Hematopoietic multipotent progenitor cell treated with erythropoietin and hydrocortisone succinate and interleukin-3 and kit ligand, for 17 days (in vitro differentiated cells): ENCODE measurements around the gene GBP1.
"Not testable (repeated sequence)": the region's sequence is repeated elsewhere in the genome, so short reads cannot be mapped to it uniquely, and the experiment has no call there.

ENCODE experiments used
- DNase-seq: peaks from one replicate; pipeline ENCODE4 v3.0.0-alpha.2; 2015; ENCODE audit warnings: low spot score

The GBP1 gene, protein sequence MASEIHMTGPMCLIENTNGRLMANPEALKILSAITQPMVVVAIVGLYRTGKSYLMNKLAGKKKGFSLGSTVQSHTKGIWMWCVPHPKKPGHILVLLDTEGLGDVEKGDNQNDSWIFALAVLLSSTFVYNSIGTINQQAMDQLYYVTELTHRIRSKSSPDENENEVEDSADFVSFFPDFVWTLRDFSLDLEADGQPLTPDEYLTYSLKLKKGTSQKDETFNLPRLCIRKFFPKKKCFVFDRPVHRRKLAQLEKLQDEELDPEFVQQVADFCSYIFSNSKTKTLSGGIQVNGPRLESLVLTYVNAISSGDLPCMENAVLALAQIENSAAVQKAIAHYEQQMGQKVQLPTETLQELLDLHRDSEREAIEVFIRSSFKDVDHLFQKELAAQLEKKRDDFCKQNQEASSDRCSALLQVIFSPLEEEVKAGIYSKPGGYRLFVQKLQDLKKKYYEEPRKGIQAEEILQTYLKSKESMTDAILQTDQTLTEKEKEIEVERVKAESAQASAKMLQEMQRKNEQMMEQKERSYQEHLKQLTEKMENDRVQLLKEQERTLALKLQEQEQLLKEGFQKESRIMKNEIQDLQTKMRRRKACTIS

GRCh38 chr1:89065079-89065868 lies at the start of gene GBP1:
Gene GBP1 (minus strand): TSS chr1:89065208. CDS start chr1:89063234, 1,974 bp downstream.
- DNase-seq: no peak

DNA sequence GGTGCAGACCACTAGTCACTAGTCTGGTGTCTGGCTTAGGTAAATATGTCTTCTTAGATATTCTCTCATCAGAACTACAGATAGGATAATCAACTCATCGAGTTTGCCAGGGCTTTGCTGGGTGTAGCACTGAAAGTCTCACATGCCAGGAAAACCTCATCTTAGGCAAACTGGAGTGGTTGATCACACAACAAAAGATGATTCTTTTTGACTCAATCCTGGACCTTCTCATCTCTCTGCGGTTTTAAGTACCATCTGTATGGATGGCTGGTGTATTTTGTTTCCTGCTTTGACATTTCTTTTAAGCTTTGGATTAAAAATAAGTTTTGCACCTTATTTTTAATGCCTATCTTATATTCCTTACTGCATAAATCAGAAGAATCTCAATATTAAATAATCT lies 49.7 kb upstream of the GBP1 start:
- no peak for DNase-seq

GRCh38 chr1:89112871-89113613 lies 48.0 kb upstream of the GBP1 start:
- no peak for DNase-seq

DNA sequence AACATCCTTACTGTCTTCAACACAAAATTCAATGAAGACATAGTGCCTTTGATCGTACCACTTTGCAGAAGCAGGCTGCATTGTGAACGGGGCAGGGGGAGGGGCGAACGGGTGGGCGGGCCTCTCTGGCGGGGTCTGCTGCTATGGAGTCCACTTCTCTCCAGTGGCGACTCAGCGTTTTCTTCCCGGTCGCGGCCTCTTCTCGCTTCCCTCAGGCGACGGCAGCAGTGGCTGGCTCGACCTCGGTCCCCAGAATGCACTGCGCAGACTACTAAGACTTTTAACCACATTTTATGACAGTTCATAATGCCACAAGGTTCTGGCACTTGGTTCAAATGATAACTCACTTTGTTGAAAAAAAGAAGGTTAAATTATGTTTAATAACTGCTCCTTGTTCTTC lies 39.7 kb upstream of the GBP1 start:
- DNase-seq: no peak

DNA sequence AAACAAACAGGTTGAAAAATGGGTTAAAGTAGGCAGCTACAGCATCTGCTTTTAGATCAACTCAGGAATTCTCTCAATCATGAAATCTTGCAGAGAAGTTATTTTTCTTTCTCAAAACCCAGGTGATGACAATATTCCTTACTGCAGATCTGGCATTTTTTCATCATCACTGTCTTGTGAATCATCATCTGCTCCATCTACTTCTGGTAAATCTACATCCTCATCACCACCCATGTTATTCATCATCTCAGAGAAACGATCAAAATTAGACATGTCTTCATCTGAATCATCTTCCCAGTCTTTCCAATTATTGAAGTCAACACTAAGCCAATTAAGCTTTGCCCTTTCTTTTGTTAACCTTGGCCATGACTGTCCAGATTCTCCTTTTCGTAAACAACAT lies 39.1 kb upstream of the GBP1 start:
- no peak for DNase-seq

GRCh38 chr1:89102021-89102420 lies 37.0 kb upstream of the GBP1 start:
- DNase-seq: no peak

DNA sequence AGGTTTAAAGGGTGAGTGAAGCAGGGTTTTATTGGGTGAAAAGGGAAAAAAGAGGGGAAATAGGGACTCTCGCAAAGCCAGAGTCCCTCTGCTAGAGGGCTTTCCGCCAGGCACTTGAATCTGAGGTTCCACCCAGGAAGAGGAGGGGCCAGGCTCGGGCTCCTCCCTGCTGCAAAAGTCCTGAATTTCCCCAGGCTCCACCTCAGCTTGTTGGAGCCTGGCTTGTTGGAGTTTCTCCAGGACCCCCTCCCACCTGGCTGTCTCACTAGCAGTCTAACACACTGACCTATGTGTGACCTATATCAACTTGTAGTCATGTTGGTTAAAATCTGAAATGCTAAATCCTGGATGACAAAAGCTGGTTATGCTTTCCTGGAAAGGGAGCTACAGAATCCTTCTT lies 35.4 kb upstream of the GBP1 start:
- no peak for DNase-seq

DNA sequence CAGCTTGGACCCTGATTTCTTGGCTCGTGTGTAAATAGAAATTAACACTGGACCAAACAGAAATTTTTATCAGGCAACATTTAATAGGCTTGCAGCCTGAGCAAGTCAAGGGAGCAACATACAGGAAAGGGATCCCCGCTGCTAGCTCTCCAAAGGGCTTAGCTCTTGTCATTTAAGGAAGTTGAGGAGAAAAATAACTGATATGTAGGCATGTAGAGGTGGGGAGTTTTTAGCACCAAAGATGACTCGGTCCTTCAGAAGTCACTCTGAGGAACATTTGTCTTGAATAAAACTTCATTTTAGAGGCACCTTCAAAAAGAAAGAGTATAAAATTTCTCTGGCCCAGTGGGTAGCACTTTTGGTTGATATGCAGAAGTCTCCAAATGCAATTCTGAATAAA lies 33.8 kb upstream of the GBP1 start:
- DNase-seq: no peak

DNA sequence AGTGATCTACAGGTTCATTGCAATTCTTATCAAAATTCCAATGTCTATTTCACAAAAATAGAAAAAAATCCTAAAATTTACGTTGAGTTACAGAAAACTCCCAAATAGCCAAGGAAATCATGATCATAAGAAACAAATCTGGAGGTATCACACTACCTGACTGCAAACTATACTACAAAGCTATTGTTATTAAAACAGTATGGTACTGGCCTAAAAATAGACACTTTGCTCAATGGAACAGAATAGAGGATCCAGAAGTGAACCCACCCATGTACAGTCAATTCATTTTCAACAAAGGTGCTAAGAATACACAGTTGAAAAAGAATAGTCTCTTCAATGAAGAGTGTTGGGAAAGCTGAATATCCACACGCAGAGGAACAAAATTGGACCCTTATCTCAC lies 30.7 kb upstream of the GBP1 start:
- DNase-seq: no peak

- DNase-seq: no peak
Measured at GRCh38 chr1:89089962-89090361, 25.0 kb upstream of the GBP1 start.

GRCh38 chr1:89088572-89088971 lies 23.6 kb upstream of the GBP1 start:
- DNase-seq: no peak

DNA sequence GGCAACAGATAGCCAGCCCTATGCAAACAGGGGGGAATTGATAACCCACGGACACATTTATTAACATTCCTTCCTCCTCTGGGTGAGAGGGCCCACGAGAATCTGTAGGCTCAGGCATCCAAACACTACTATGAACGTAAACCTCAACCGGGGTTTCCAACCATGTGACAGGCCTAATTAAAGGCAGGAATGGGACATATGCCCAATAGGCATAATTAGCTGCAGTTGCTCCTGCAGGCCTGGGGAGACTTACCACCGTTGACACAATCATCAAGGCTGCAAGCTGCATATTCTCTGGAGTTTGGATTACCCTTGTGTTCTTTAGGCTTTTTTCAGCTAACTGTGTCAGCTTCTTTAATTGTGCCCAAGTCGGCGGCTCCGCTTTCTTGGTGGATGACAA lies 22.2 kb upstream of the GBP1 start:
- DNase-seq: no peak

DNA sequence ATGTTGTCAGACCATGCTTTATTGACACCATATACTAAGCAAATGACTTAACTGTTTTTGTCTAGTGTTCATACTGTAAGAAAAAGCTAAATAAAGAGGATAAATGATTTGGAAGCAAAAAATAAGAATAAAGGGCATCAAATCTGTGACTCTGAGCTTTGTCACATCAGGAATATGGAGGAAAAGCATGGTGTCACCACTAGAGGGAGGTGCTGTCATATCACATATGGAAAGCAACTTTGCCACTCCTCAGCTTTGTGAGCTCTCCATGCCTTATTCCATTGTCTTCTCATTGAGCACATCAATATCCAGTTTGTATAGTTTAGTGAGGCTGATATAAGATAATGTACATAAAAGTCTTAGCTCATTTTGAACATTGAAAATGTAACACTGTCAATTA lies 20.8 kb upstream of the GBP1 start:
- DNase-seq: no peak

DNA sequence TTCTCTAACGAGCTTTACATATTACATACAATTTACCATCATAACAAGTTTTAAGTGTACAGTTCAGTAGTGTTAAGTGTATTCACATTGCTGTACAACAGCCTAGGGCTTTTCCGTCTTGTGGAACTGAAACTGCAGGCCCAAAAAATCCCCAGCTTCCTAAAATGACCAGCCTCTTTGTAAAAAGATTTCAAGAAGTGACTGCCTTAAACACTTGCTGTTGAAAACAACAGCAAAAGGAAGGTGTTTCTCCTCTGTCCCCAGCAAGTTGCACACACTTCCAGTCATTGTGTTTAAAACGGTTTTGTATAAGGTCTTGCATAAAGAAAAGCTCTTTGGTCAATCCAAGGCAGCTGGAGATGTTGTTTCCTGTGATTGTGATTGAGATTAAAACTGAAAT lies 16.0 kb upstream of the GBP1 start:
- no peak for DNase-seq

GRCh38 chr1:89080068-89080467 lies 15.1 kb upstream of the GBP1 start:
- DNase-seq: not testable (repeated sequence)

- DNase-seq: not testable (repeated sequence)
Measured at GRCh38 chr1:89072466-89073065, 7.6 kb upstream of the GBP1 start.

GRCh38 chr1:89070509-89070908 lies 5.5 kb upstream of the GBP1 start:
- no peak for DNase-seq

- no peak for DNase-seq
Measured at GRCh38 chr1:89069951-89070350, 4.9 kb upstream of the GBP1 start.

GRCh38 chr1:89068291-89068690 lies 3.3 kb upstream of the GBP1 start:
- no peak for DNase-seq

DNA sequence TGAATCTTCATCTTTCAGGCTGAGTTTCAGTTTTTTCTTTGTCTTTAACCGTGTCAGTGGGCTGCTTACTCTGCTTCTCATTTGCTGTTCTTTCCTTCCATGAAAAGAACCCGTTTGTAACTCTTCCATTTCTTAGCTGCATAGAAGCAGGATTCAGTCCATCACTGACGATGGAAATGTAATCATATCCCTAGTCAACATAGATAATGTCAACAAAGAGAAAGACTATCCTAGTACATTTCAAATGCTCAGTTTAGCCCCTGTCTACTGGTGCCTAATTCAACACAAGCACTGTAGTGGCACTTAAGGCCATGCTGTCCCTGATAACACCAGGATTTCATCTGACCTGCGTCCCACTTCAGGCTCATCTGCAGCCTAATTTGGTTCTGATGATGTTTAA lies 376 bp downstream of the GBP1 start:
- no peak for DNase-seq

- DNase-seq: no peak
Measured at GRCh38 chr1:89063094-89063493, 1.9 kb downstream of the GBP1 start.

- DNase-seq: no peak
Measured at GRCh38 chr1:89060091-89060490, 4.9 kb downstream of the GBP1 start.
